Dedifferentiated amniotic fluid mesenchymal stem cell (primary cell): ENCODE data around the gene MLF2.
"Not testable (repeated sequence)": the region's sequence is repeated elsewhere in the genome, so short reads cannot be mapped to it uniquely, and the experiment has no call there.

ENCODE experiments used
- DNase-seq: peaks from one replicate; pipeline ENCODE4 v3.0.0-alpha.2; 2016; ENCODE audit errors: extremely low spot score

The MLF2 gene

DNA sequence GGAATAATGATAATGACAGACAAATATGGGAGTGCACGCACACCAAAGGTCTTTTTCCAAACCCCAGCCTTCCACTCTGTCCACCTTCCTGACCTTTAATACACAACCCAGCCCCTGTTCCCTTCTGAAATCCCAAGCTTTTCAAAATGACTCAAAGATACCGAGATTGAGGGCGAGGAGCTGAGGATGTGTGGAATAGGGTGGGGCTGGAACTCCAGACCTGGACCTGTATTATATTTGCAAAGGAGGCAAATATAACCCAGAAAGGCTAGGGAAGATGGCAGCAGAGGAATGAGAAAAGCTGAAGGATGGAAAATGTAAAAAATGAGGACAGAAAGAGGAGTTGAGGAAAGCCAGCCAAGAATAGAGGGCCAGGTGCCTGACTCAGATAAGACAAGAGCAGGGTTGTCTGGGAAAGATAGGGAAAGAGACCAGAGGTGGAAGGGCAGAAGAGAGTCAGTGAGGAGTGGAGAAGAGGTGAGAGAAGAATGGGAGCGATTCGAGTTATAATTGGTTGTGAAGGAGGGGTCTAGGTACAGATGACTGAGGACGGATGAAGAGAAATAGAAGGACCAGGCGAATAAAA is 12.2 kb upstream of the MLF2 start:
- DNase-seq: no peak

- peak; percentile 97 for DNase-seq
Observed at GRCh38 chr12:6764011-6764828, 11.3 kb upstream of the MLF2 start.

DNA sequence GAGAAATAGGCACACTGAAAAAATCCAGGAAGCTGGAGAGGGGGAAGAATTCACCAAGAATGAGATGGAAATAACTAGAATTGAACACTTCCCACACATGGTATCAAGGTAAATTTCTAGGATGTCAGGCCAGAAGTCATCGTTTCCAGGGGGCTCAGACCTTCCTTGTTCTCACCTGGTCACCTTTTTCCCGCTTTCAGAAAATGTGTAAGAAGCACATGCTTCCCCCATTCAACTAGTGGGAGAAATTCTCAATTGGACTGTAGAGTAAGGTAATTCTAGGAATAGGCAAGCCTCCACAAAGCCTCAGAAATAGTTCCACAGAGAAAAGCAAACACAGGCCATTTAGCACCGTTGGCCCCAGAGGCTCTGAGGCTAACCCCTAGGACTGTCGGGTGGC is 10.4 kb upstream of the MLF2 start:
- DNase-seq: no peak

GRCh38 chr12:6759741-6760140 is 6.8 kb upstream of the MLF2 start:
- DNase-seq: no peak

GRCh38 chr12:6758506-6759095 is 5.7 kb upstream of the MLF2 start:
- DNase-seq: no peak

DNA sequence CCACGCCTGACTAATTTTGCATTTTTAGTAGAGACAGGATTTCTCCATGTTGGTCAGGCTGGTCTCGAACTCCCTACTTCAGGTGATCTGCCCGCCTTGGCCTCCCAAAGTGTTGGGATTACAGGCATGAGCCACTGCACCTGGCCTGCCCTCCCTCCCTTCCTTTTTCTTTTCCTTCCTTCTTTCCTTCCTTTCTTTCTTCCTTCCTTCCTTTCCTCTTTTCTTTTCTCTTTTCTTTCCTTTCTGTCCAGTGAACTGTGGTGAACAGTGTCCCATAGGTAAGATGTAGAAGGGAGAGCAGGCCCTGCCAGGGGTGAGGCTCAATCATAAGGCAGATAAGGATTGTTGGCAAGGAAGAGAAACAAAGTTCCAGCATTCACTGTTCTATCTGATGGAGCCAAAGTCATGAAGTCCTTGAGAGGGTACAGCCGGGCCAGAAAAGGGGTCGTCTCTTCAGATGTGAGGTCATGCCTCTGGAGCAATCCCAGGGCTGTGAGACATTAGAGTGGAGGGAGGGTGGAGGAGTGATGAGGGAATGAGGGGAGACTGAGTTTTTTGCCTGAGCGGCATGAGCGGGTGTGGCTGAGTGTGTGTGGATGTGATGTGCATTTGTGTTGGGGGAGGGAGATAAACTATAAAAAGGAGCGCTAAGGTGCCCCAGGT is 4.2 kb upstream of the MLF2 start:
- no peak for DNase-seq

DNA sequence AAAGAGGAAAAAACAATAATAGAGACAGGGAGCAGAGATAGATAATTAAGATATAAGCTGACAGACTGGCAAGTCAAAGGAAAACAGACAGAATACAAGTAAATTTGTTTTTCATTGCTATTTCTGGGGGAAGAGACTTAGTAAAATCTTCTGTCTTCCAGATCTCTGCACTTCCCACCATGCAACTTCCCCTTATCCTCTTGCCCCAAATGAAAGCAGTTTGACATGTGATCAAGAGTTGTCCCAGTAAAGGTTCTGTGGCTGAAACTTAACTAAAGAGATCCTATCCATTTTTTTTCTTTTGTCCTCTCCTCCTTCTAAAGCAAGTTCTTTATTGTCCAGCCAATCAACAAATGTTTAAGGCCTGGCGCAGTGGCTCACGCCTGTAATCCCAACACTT is 1.5 kb upstream of the MLF2 start:
- no peak for DNase-seq

GRCh38 chr12:6753772-6754356 is 923 bp upstream of the MLF2 start:
- DNase-seq: no peak

DNA sequence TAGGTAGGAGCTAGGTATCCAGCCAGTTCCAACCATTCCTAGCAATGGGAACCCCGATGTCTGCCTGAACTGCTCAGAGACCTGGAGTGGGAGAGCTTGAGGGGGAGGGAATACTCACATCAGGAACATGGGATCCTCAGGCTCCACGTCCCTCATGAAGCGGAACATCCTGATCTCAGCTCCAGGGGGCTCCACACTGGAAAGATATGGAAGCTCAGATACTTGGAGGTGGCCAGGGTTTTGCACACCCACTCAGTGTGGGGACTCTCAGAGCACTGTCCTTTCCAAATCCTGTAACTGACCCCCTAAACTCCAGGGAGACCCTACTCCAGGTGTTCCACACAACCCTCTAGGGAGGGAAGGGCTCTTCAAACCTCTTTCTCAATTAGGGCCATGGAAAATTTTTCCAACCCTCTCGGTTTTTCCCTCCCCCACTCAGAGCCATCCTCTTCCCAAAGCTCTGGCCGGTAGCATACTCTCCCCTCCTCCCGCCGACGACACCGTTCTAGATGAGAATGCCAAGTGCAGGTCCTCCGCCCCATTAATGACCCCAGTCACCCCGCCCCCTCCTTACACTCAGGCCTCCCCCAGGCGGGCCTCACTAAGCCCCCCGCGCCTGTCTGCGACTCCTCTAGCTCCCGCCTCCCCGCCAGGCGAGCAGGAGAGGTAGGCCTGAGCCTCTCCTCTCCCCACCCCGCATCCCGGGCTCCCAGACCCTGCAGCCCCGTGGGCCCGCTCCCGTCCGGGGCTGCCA is 597 bp downstream of the MLF2 start:
- DNase-seq: peak; percentile 56

- no peak for DNase-seq
Observed at GRCh38 chr12:6751767-6752166, 1.2 kb downstream of the MLF2 start.

DNA sequence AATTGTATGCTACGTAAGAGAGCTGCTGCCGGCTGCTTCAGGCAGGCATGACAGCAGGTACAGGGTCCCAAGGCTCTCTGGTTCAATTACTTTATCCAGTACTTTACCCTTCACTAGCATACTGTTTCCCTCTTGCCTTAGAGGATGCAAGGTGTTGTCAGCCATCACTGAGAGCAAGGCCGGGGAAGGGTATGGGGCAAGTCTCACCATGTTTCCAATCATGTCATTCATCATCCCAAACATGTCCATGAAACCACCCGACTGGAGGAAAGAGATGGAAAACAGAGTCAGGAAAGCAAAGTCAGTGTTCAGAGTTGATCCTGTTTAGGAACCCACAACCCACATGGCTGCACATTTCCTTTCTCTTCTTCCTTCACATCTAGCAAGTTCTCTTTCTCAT is 2.4 kb downstream of the MLF2 start:
- DNase-seq: no peak

DNA sequence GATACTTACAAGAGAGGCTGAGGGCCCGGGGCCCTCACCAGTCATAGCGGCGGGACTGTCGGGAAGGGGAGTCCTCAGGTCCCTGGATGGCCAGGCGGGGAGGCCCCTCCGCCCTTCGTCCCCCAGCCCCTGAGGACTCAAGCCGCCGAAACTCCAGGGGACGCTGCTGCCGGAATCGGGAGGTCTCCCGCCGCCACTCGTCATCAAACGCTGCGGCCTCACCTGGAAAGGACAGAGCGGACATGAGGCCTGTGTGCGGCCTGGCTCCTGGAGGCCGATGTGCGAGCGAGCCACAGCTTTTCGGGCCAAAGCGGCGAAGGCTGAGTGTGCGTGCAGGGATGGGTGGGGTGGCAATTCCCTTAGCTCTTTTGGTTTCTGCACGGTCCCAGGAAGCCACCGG is 4.2 kb downstream of the MLF2 start:
- no peak for DNase-seq

GRCh38 chr12:6747216-6747615 is 5.7 kb downstream of the MLF2 start:
- DNase-seq: no peak

GRCh38 chr12:6745741-6746525 is 7.0 kb downstream of the MLF2 start:
- no peak for DNase-seq

GRCh38 chr12:6743300-6743699 is 9.6 kb downstream of the MLF2 start:
- DNase-seq: not testable (repeated sequence)

- DNase-seq: no peak
Observed at GRCh38 chr12:6742834-6743233, 10.1 kb downstream of the MLF2 start.

- DNase-seq: not testable (repeated sequence)
Observed at GRCh38 chr12:6742080-6742479, 10.9 kb downstream of the MLF2 start.

GRCh38 chr12:6736754-6737153 is 16.2 kb downstream of the MLF2 start:
- no peak for DNase-seq

- peak; percentile 47 for DNase-seq
Observed at GRCh38 chr12:6735448-6736191, 17.3 kb downstream of the MLF2 start.
